Panc1 (cell line): ENCODE data around the gene GATA5.

Source experiments
- POLR2AphosphoS5 ChIP-seq: IDR thresholded peaks from 2 replicates; pipeline ENCODE4 v1.6.1; 2012; ENCODE audit warnings: mild to moderate bottlenecking, low read depth, low read length, moderate library complexity
- TCF7L2 ChIP-seq: IDR thresholded peaks from 2 replicates; pipeline ENCODE4 v1.6.1; 2011; ENCODE audit warnings: mild to moderate bottlenecking, low read depth, low read length, inconsistent platforms
- TF ChIP-seq, protein P1 (sequence below): fragments of 450-650 bp; IDR thresholded peaks from 2 replicates; pipeline ENCODE4 v1.5.1; 2017; ENCODE audit warnings: mild to moderate bottlenecking
- TF ChIP-seq, protein P2 (sequence below), 2 experiments: IDR thresholded peaks; 2 replicates each; pipeline ENCODE4 v1.6.1; 2011 to 2012; ENCODE audit warnings: low read depth in 2 of 2, control low read depth in 1 of 2, low read length in 1 of 2, mild to moderate bottlenecking in 1 of 2, moderate library complexity in 1 of 2; ENCODE audit not compliant: insufficient read depth in 1 of 2

DNA sequence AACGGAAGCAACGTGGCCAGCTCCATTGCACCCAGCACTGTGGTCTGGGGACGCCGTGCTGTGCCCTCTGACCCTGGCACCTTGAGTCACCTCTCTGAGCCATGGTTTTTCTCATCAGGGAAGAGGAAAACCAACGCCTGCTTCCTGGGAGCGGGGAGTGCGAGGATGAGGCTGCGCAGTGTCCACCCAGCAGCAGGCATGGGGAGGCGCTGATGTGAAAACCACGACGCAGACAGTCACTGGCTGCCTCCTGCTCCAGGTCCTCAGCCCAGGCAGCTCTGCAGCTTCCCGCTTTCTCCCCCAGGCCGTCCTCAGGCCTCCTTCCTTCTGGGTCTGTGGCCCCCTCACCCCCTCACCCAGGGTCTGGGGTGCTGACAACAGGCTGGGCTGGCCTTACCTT, 14.0 kb downstream of the GATA5 start:
- TF ChIP-seq, protein P1, sequence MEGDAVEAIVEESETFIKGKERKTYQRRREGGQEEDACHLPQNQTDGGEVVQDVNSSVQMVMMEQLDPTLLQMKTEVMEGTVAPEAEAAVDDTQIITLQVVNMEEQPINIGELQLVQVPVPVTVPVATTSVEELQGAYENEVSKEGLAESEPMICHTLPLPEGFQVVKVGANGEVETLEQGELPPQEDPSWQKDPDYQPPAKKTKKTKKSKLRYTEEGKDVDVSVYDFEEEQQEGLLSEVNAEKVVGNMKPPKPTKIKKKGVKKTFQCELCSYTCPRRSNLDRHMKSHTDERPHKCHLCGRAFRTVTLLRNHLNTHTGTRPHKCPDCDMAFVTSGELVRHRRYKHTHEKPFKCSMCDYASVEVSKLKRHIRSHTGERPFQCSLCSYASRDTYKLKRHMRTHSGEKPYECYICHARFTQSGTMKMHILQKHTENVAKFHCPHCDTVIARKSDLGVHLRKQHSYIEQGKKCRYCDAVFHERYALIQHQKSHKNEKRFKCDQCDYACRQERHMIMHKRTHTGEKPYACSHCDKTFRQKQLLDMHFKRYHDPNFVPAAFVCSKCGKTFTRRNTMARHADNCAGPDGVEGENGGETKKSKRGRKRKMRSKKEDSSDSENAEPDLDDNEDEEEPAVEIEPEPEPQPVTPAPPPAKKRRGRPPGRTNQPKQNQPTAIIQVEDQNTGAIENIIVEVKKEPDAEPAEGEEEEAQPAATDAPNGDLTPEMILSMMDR: no peak
- TF ChIP-seq, protein P2, sequence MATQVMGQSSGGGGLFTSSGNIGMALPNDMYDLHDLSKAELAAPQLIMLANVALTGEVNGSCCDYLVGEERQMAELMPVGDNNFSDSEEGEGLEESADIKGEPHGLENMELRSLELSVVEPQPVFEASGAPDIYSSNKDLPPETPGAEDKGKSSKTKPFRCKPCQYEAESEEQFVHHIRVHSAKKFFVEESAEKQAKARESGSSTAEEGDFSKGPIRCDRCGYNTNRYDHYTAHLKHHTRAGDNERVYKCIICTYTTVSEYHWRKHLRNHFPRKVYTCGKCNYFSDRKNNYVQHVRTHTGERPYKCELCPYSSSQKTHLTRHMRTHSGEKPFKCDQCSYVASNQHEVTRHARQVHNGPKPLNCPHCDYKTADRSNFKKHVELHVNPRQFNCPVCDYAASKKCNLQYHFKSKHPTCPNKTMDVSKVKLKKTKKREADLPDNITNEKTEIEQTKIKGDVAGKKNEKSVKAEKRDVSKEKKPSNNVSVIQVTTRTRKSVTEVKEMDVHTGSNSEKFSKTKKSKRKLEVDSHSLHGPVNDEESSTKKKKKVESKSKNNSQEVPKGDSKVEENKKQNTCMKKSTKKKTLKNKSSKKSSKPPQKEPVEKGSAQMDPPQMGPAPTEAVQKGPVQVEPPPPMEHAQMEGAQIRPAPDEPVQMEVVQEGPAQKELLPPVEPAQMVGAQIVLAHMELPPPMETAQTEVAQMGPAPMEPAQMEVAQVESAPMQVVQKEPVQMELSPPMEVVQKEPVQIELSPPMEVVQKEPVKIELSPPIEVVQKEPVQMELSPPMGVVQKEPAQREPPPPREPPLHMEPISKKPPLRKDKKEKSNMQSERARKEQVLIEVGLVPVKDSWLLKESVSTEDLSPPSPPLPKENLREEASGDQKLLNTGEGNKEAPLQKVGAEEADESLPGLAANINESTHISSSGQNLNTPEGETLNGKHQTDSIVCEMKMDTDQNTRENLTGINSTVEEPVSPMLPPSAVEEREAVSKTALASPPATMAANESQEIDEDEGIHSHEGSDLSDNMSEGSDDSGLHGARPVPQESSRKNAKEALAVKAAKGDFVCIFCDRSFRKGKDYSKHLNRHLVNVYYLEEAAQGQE (IDR thresholded peaks at IDR 0.05; ENCODE audit: insufficient read depth in 1 of 2, low read depth in 2 of 2, low read length in 1 of 2): no peak
- TF ChIP-seq POLR2AphosphoS5: peak; percentile 33; the same call in 1 of the 2 replicates
- TF ChIP-seq TCF7L2: no peak
